ENCODE results near the gene SF3B1. TPM values are rescaled to one million over a fixed set of nuclear protein-coding genes. Genes with fewer than 3 reads are reported as not detected.
"Not testable (repeated sequence)": the region's sequence is repeated elsewhere in the genome, so short reads cannot be mapped to it uniquely, and the experiment has no call there.

SF3B1 gene, protein sequence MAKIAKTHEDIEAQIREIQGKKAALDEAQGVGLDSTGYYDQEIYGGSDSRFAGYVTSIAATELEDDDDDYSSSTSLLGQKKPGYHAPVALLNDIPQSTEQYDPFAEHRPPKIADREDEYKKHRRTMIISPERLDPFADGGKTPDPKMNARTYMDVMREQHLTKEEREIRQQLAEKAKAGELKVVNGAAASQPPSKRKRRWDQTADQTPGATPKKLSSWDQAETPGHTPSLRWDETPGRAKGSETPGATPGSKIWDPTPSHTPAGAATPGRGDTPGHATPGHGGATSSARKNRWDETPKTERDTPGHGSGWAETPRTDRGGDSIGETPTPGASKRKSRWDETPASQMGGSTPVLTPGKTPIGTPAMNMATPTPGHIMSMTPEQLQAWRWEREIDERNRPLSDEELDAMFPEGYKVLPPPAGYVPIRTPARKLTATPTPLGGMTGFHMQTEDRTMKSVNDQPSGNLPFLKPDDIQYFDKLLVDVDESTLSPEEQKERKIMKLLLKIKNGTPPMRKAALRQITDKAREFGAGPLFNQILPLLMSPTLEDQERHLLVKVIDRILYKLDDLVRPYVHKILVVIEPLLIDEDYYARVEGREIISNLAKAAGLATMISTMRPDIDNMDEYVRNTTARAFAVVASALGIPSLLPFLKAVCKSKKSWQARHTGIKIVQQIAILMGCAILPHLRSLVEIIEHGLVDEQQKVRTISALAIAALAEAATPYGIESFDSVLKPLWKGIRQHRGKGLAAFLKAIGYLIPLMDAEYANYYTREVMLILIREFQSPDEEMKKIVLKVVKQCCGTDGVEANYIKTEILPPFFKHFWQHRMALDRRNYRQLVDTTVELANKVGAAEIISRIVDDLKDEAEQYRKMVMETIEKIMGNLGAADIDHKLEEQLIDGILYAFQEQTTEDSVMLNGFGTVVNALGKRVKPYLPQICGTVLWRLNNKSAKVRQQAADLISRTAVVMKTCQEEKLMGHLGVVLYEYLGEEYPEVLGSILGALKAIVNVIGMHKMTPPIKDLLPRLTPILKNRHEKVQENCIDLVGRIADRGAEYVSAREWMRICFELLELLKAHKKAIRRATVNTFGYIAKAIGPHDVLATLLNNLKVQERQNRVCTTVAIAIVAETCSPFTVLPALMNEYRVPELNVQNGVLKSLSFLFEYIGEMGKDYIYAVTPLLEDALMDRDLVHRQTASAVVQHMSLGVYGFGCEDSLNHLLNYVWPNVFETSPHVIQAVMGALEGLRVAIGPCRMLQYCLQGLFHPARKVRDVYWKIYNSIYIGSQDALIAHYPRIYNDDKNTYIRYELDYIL
- total RNA-seq, result 100 to 1,000 TPM; 272 to 284 TPM

DNA sequence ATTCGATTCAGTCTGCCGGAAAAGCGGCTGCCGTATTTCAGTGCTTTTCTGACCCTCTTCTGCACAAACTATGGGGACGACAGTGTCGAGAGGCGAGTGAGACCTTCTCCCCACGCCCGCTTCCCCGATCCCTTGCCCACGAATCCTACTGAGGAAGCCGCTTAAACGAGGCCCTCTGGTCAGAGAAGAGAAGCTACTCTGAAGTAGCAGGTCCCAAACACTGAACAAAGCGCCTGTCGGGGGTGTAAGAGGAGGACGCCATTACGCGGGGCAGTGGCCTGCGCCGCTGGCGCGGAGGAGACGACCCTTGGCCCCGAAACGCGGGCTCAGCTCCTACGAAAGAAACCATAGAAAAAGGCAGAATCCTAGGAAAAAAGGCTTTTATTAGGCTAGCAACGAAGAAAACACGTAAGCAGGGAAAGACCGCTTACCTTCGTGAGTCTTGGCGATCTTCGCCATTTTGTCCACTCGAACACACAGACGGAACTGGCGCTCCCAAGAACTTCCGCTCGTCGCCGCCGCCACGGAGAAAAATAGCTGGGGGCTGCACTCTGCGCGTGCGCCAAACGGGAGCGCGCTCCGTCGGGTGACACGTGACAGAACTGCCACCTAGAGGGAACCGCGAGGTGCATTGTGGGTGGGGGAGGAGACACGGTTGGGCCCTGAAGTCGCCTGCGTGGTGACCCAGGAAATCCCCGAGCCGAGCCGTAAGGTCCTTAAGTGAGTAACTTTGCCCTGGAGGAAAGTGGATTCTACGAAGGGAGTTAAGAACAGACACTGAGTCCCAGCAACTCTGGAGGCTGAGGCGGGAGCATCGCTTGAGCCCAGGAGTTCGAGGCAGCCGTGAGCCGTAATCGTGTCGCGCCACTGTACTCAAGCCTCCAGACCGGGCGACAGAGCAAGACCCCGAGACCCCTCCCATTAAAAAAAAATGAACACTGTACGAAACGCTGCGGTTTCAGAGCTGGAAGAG lies at the start of gene SF3B1:
Gene SF3B1, minus strand, starts transcription at position 488 of the 973 bp plus-strand sequence. Its CDS starts 29 bp downstream, at position 459.
- ATAC-seq (replicated peaks in 1 of 2), result peak; percentile 94 to 96
- H3K9me3 Mint-ChIP-seq, result no peaks in the 10 kb centered on the region
- H3K36me3 Mint-ChIP-seq (ENCODE audit: insufficient read depth in 2 of 2), result peaks cover 13% of the 10 kb centered on the region in 2 donors
- H3K27me3 Mint-ChIP-seq (ENCODE audit: low read depth), result no peaks in the 10 kb centered on the region
- peak within 1 kb of the TSS; percentile 99 for H3K27ac Mint-ChIP-seq
- peak; percentile 99 to 100 for DNase-seq
- H3K4me3 Mint-ChIP-seq, result peak within 1 kb of the TSS; percentile 85 to 94
- peaks cover 48% of the 10 kb centered on the region for H3K4me1 Mint-ChIP-seq (ENCODE audit: low read depth)

DNA sequence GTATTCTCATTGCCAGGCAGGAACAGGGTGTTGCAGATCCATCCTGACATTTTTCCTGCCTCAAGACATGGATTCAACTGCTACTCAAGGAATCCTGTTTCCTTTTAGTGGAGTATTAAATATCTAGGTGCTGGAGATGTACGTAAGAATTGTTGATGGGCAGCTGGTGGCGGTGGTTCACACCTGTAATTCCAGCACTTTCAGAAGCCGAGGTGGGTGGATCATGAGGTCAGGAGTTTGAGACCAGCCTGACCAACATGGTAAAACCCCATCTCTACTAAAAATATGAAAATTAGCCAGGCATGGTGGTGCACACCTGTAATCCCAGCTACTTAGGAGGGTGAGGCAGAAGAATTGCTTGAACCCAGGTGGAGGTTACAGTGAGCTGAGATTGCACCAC lies 49.4 kb upstream of the SF3B1 start:
- DNase-seq; H3K4me1 Mint-ChIP-seq (ENCODE audit: low read depth); ATAC-seq (replicated peaks in 1 of 2); H3K27me3 Mint-ChIP-seq (ENCODE audit: low read depth); H3K4me3 Mint-ChIP-seq; H3K27ac Mint-ChIP-seq; H3K9me3 Mint-ChIP-seq: not testable (repeated sequence)
- H3K36me3 Mint-ChIP-seq (ENCODE audit: insufficient read depth in 2 of 2), result peaks cover 30 to 48% of the 10 kb centered on the region in 2 donors

DNA sequence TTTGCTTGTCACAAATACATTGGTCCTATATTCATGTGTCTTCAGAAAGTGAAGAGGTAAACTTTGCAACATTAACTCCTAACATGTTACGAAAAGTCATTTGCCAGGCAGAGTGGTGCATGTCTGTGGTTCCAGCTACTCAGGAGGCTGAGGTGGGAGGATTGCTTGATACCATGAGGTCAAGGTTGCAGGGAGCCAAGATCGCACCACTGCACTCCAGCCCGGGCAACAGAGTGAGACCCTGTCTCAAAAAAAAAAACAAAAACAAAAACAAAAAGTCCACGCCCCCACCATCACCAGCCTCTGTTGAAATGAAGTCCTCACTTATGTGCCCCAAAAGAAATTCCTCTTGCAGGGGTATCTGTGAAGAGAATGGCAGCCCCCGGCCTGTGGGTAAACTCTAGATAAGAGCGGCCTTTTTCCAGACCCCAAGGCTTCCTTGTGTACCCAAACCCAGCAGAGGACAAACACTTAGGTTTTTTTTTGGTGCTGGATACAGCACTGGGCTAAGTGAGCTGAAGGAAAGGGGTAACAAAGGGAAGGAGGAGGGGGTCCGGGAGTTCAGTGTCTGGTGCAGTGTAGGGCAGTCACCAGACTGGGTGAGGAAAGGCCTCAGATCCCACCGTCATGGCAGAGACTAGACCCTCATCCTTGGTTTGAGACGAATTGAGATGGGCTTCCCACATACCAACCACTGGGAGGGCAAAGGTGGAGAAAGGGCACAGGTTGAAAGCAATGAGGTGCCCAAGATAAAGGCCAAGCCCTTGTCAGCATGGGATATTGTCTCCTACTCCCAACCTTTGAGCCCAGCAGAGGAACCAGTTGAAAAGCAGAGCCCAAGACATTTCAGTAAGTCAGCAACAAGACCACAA lies 45.6 kb upstream of the SF3B1 start:
- Mint-ChIP-seq H3K27me3 (ENCODE audit: low read depth) (no peaks in the 10 kb centered on the region), H3K36me3 (ENCODE audit: insufficient read depth in 2 of 2) (peaks cover 18 to 31% of the 10 kb centered on the region in 2 donors), H3K4me1 (ENCODE audit: low read depth) (no peaks in the 10 kb centered on the region), H3K27ac (peak overlapping the region; percentile 20), H3K9me3 (peaks cover 3% of the 10 kb centered on the region in 2 donors), H3K4me3 (no peak overlapping the region)
- ATAC-seq (replicated peaks in 1 of 2), result peak; percentile 12 to 21
- no peak for DNase-seq

DNA sequence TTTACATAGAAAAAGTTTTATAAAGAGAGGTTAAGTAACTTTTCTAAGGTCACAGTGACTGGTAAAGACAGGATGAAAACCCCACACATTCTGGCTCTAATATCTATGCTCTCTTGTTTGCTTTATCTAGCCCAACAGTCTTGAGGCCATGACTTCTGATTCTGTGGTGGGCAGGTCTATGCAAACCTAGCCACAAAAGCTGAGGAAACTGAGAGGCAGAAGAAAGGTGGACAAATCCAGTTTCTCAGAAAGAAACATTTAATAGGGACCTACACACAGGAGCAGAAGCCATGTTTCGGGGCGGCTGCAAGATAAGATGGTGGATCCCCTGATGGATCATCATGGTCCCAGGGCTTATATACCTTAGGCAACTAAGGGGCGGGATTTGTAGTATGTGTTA lies 43.0 kb upstream of the SF3B1 start:
- Mint-ChIP-seq H3K4me1 (ENCODE audit: low read depth) (no peaks in the 10 kb centered on the region), H3K27ac (peak overlapping the region; percentile 32), H3K4me3 (no peak overlapping the region), H3K27me3 (ENCODE audit: low read depth) (no peaks in the 10 kb centered on the region), H3K9me3 (no peaks in the 10 kb centered on the region), H3K36me3 (ENCODE audit: insufficient read depth in 2 of 2) (peaks cover 10 to 18% of the 10 kb centered on the region in 2 donors)
- ATAC-seq (replicated peaks in 1 of 2) (no peak), DNase-seq (no peak)

DNA sequence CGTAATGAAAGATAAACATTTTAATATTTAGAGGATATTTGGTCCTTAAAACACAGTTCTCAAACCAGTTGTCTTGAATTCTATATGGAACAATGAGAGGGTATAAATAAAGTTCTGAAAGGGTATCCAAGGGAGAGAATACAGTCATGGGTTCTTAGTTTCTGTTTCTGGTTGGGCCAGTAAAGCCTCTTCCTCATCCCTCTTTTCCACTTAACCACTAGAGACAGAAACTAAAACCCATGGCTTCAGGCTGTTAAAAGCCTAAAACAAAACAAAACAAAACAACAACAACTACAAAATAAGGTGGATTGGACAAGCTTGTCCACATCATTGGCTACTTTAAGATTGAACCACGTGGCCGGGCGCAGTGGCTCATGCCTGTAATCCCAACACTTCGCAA lies 37.3 kb upstream of the SF3B1 start:
- Mint-ChIP-seq H3K4me3 (no peak overlapping the region), H3K27me3 (ENCODE audit: low read depth) (no peaks in the 10 kb centered on the region), H3K4me1 (ENCODE audit: low read depth) (no peaks in the 10 kb centered on the region), H3K9me3 (no peaks in the 10 kb centered on the region), H3K27ac (peak overlapping the region; percentile 82), H3K36me3 (ENCODE audit: insufficient read depth in 2 of 2) (peaks cover 4 to 10% of the 10 kb centered on the region in 2 donors)
- DNase-seq (no peak), ATAC-seq (replicated peaks in 1 of 2) (no peak)

DNA sequence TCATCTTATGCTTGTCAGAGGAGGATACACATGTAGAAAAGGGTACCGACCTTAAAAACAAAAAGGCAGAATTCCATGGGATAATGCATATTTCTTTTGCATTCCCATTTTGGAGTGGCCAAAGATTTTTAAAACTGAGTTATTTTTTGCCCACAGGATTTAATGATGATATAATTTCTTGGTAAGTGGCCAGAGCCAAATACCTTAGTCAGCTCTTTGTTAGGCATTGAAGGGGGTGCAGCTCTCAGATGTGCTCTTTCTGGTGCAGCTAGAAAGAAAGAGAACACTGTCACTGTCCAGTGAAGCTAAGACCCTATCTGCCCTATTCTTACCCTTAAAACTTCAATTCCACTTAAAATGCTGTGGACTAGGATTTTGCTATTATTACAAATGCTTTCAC lies 29.3 kb upstream of the SF3B1 start:
- Mint-ChIP-seq H3K27ac (peak overlapping the region; percentile 77), H3K36me3 (ENCODE audit: insufficient read depth in 2 of 2) (peaks cover 3 to 11% of the 10 kb centered on the region in 2 donors), H3K9me3 (no peaks in the 10 kb centered on the region), H3K4me3 (no peak overlapping the region), H3K27me3 (ENCODE audit: low read depth) (no peaks in the 10 kb centered on the region), H3K4me1 (ENCODE audit: low read depth) (peaks cover 1% of the 10 kb centered on the region)
- DNase-seq (no peak), ATAC-seq (replicated peaks in 1 of 2) (no peak)

DNA sequence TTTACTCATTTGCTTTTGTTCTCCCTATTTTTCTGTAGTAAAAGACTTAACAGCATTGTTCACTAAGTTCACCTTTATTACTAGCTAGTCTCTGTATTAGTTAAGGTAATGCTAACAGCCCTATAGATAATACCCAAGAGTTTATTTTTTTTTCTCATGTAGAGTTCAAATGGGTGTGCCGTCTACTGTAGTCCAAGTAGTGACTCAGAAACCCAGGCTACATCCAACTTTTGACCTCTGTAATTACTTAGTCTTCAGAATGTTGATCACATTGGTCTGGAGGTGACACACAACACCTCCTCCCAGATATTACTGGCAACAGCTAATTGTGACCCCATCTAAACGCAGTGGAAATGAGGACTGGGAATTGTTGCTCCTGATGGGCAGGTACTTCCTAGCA lies 26.2 kb upstream of the SF3B1 start:
- Mint-ChIP-seq H3K4me3 (no peak overlapping the region), H3K27ac (peak overlapping the region; percentile 30), H3K9me3 (no peaks in the 10 kb centered on the region), H3K4me1 (ENCODE audit: low read depth) (peaks cover 23% of the 10 kb centered on the region), H3K36me3 (ENCODE audit: insufficient read depth in 2 of 2) (peaks cover 0 to 9% of the 10 kb centered on the region in 2 donors), H3K27me3 (ENCODE audit: low read depth) (no peaks in the 10 kb centered on the region)
- DNase-seq, result no peak
- no peak for ATAC-seq (replicated peaks in 1 of 2)

DNA sequence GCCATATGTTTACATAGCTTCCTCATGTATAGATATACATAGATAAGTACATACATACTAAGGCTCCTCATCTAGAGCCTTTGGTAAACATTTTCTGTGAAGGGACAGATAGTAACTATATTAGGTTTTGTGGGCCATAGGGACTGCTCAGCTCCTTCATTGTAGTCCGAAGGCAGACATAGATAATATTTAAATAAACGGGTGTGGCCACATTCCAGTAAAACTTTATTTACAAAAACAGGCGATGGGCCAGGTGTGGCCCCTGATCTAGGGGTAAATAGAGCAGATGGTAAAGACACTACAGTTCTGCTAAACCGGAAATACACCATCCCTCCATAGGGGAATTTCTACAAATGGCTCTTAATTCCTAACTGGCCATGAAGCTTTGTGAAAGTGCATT lies 25.8 kb upstream of the SF3B1 start:
- Mint-ChIP-seq H3K27ac (peak overlapping the region; percentile 30), H3K27me3 (ENCODE audit: low read depth) (no peaks in the 10 kb centered on the region), H3K4me1 (ENCODE audit: low read depth) (peaks cover 27% of the 10 kb centered on the region), H3K36me3 (ENCODE audit: insufficient read depth in 2 of 2) (peaks cover 3 to 11% of the 10 kb centered on the region in 2 donors), H3K9me3 (no peaks in the 10 kb centered on the region), H3K4me3 (no peak overlapping the region)
- ATAC-seq (replicated peaks in 1 of 2) (no peak), DNase-seq (no peak)

DNA sequence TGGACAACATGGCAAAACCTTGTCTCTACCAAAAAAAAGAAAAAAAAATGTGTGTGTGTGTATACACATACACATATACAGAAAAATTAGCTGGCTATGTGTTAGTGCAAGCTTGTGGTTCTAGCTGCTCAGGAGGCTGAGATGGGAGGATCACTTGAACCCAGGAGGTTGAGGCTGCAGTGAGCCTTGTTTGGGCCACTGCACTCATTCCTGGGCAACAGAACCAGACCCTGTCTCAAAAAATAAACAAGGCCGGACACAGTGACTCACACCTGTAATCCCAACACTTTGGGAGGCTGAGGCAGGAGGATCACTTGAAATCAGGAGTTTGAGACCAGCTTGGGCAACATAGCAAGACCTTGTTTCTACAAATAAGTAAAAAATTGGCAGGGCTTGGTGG lies 20.6 kb upstream of the SF3B1 start:
- Mint-ChIP-seq H3K27me3 (ENCODE audit: low read depth) (no peaks in the 10 kb centered on the region), H3K4me1 (ENCODE audit: low read depth) (peaks cover 58% of the 10 kb centered on the region), H3K36me3 (ENCODE audit: insufficient read depth in 2 of 2) (peaks cover 10 to 14% of the 10 kb centered on the region in 2 donors), H3K4me3 (peak overlapping the region in 1 of 2 donors; percentile 95), H3K9me3 (no peaks in the 10 kb centered on the region), H3K27ac (peak overlapping the region; percentile 83)
- DNase-seq, result no peak
- no peak for ATAC-seq (replicated peaks in 1 of 2)

DNA sequence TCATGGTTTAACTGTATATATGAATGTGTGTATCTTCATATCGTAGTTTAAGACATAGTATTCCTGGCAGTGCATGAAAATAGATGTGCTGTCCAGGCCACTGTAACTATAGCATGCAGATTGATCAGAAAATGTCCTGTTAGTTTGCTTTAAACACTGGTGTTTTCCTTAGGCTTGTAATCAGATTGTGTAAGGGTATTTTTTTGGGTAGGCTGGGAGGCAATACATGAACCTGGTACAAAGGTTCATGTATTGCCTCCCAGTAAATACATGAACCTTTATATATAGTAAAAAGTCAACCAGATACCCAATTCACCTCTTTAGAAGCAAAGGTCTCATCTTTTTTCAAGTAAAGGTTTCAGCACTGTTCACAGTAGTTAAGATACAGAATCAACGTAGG lies 20.1 kb upstream of the SF3B1 start:
- Mint-ChIP-seq H3K4me3 (peak overlapping the region; percentile 95 to 96), H3K27me3 (ENCODE audit: low read depth) (no peaks in the 10 kb centered on the region), H3K9me3 (no peaks in the 10 kb centered on the region), H3K27ac (peak overlapping the region; percentile 99), H3K4me1 (ENCODE audit: low read depth) (peaks cover 58% of the 10 kb centered on the region), H3K36me3 (ENCODE audit: insufficient read depth in 2 of 2) (peaks cover 10 to 14% of the 10 kb centered on the region in 2 donors)
- DNase-seq (no peak), ATAC-seq (replicated peaks in 1 of 2) (no peak)

DNA sequence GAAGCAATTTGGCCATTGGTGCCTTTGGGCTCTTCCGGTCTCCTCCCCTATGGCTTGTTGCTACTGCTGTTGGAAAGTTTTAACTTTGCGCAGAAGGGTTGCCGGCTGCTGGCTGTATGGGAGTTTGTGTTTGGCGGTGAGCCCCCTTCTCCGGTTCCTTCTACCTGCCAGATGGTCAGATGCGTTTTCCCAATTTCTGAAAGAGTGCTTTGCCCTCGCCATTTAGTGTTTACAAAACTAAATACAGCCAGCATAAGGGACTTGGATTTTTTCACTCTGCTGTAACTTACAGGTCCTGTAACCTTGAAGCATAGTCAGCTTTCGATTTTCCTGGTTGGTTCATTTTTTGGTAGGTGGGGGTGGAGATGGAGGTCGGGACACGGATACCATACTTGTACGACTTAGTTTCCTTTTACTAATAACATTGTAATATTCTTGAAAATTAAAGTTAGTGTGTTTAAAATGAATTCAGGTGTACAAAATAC lies 19.1 kb upstream of the SF3B1 start:
- peaks cover 10 to 11% of the 10 kb centered on the region in 2 donors for H3K36me3 Mint-ChIP-seq (ENCODE audit: insufficient read depth in 2 of 2)
- H3K27ac Mint-ChIP-seq, result peak overlapping the region; percentile 99
- peaks cover 54% of the 10 kb centered on the region for H3K4me1 Mint-ChIP-seq (ENCODE audit: low read depth)
- H3K27me3 Mint-ChIP-seq (ENCODE audit: low read depth), result no peaks in the 10 kb centered on the region
- peak overlapping the region; percentile 95 to 96 for H3K4me3 Mint-ChIP-seq
- H3K9me3 Mint-ChIP-seq, result no peaks in the 10 kb centered on the region
- ATAC-seq (replicated peaks in 1 of 2) (no peak), DNase-seq (no peak)
